Amygdala (tissue), 56 donors: ENCODE results near the gene LMAN1.

Experiments
- DNase-seq, 56 donors: peaks; one replicate each; lab custom pipeline; 2025; lab: John Stamatoyannopoulos, UW

The LMAN1 gene

GRCh38 chr18:59358712-59359575 lies at the start of gene LMAN1:
Gene LMAN1 (minus strand): TSS chr18:59359265. CDS start chr18:59359244, 21 bp downstream.
- peak; percentile 55 to 97 (median 88) for DNase-seq

- DNase-seq: peak in 51 of 56 donors; percentile 1 to 71 (median 32)
Measured at GRCh38 chr18:59402432-59403090, 43.5 kb upstream of the LMAN1 start.

GRCh38 chr18:59400407-59400806 lies 41.3 kb upstream of the LMAN1 start:
- no peak for DNase-seq

GRCh38 chr18:59395226-59396175 lies 36.4 kb upstream of the LMAN1 start:
- DNase-seq: no peak

GRCh38 chr18:59393381-59393780 lies 34.3 kb upstream of the LMAN1 start:
- DNase-seq: no peak

- DNase-seq: no peak
Measured at GRCh38 chr18:59388817-59389216, 29.8 kb upstream of the LMAN1 start.

- DNase-seq: peak in 4 of 56 donors; percentile 3 to 10 (median 4)
Measured at GRCh38 chr18:59387687-59388565, 28.9 kb upstream of the LMAN1 start.

- DNase-seq: peak in 1 of 56 donors; percentile 6
Measured at GRCh38 chr18:59386909-59387686, 28.0 kb upstream of the LMAN1 start.

GRCh38 chr18:59385191-59385590 lies 26.1 kb upstream of the LMAN1 start:
- no peak for DNase-seq

- no peak for DNase-seq
Measured at GRCh38 chr18:59383851-59384250, 24.8 kb upstream of the LMAN1 start.

GRCh38 chr18:59382383-59382782 lies 23.3 kb upstream of the LMAN1 start:
- DNase-seq: no peak

GRCh38 chr18:59381949-59382348 lies 22.9 kb upstream of the LMAN1 start:
- no peak for DNase-seq

GRCh38 chr18:59380706-59381105 lies 21.6 kb upstream of the LMAN1 start:
- DNase-seq: no peak

- DNase-seq: no peak
Measured at GRCh38 chr18:59379772-59380522, 20.9 kb upstream of the LMAN1 start.

- DNase-seq: no peak
Measured at GRCh38 chr18:59377613-59378337, 18.7 kb upstream of the LMAN1 start.

GRCh38 chr18:59376351-59376935 lies 17.4 kb upstream of the LMAN1 start:
- no peak for DNase-seq

GRCh38 chr18:59374128-59374527 lies 15.1 kb upstream of the LMAN1 start:
- no peak for DNase-seq
